CD4-positive, alpha-beta T cell treated with Interleukin-6 for 4 hours (primary cell): ENCODE data around the gene PPM1E.
"Not testable (repeated sequence)": the region's sequence is repeated elsewhere in the genome, so short reads cannot be mapped to it uniquely, and the experiment has no call there.

Experiments used
- DNase-seq: peaks from one replicate; pipeline ENCODE4 v3.0.0-alpha.2; 2020; ENCODE audit warnings: mixed read lengths

Gene PPM1E

DNA sequence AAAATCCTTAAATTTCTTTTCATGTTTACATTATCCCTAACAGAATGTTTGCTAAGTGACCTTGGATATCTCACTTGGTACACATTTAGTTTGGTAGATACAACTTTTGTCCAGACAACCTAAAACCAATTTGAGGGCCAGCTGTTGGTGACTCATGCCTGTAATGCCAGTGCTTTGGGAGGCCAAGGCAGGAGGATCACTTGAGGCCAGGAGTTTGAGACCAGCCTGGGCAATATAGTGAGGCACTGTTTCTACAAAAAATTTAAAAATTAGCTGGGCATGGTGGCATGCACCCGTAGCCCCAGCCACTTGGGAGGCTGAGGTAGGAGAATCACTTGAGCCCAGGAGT is 202.0 kb downstream of the PPM1E start:
- not testable (repeated sequence) for DNase-seq

DNA sequence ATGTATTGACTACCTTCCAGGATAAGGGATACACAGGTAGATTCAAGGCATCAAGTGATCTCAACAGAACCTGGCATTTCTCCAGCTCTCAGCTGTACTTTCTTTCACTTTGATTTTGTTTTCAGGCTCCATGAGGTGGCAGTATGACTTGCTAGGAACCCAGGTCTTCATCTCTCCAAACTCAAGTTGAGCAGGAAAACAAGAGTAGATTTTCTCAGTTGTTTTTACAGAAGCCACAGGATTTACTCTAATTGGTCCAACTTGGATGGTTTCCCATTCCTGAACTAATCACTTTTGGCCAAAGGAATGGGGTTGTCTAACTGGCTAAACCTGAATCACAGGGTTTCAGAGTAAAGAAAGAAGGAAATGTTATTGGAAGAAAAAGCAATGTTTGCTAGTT is 204.4 kb downstream of the PPM1E start:
- DNase-seq: no peak

DNA sequence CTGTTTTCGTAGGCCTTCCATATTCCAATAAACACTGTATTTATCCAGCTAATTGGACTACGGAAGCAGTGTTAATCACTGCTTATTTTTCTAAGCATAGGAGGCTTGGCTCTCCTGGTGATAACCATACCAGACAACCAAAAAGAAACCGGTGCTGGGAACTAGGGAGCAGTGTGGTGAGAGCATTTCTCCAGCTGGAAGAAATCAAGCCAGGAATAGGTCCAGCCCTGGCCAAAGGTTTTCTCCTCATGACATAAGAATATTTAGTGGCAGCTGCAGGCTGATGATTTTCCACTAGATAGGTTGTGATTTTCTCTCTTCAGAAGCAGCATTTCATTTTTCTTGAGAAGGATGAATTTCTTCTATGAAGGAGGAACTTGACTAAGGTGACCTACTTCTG is 209.6 kb downstream of the PPM1E start:
- DNase-seq: no peak

DNA sequence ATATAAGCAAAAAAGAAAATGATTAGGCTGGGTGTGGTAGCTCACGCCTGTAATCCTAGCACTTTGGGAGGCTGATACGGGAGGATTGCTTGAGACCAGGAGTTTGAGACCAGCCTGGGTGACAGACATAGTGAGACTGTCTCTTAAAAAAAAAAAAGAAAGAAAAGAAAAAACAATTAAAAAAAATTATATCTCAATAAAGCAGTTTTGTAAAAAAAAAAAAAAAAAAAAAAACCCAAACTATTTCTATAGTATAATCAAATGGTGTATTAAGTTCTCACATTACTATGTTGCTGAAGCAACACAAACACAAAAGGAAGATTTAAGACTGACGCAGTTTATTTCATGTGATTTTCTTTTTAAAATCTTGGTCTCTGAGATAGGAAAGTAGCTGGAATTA is 210.6 kb downstream of the PPM1E start:
- DNase-seq: no peak

DNA sequence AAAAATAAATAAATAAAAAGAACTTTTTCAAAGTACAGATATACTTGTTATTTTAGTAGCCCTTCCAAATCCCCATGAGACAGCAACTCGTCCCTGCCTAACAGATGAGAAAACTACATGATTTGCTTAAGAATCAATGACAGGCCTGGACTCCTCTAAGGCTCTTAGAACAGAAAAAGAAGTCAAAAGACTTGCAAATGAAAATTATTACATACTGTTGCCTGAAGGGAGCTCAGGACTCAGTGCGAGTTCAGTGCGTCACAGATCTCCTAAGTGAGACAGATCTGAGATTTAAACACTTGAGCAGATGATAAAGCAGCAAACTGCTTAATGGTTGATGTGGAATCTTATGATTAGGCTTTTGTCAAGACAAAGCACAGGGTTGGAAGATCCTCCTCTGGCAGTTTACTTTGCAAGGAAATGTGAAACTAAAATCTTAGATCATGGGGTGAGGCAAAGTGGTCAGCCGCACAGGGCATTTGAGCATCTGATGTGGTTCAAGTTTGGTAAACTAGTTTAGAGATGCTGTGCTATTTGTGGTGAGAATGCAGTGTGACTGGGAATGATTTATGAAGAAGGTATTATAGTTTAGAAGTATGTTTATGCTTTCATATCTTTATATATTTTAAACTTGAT is 212.9 kb downstream of the PPM1E start:
- no peak for DNase-seq

DNA sequence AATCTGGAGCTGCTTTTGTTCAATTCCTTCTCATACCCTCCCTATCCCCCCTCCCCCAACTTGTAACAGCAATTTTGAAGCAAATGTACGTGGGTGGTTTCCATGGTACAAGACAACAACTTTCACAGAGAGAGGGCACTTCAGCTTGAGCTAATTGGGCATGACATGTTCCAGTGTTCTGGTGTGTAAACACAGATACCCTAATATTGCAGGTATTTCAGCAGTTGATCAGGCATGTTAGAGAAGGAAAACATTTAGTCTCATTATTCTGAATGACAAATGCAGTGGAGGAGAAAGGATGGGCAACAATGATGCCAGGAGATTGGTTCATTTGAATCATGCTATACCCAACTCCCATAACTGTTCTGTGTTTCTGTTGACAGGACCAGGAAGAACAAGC is 213.5 kb downstream of the PPM1E start:
- DNase-seq: no peak

DNA sequence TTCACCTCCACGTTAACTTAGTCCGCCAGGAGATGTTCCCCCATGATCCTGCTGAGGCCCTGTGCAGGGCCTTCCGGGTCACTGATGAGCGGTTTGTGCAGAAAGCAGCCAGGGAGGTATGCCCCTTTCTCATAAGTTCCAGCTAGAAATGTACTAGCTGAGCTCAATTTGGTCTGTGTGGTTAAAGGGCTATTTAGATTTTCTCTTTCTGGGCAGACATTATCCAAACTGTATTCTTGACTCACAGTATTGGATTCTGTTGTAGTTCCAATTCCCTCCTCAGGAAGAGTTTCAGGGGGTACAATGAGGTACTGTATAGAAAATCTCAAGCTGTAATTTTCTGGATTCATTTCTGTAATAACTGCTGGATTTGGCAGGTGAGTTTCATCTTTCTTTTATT is 214.0 kb downstream of the PPM1E start:
- no peak for DNase-seq

DNA sequence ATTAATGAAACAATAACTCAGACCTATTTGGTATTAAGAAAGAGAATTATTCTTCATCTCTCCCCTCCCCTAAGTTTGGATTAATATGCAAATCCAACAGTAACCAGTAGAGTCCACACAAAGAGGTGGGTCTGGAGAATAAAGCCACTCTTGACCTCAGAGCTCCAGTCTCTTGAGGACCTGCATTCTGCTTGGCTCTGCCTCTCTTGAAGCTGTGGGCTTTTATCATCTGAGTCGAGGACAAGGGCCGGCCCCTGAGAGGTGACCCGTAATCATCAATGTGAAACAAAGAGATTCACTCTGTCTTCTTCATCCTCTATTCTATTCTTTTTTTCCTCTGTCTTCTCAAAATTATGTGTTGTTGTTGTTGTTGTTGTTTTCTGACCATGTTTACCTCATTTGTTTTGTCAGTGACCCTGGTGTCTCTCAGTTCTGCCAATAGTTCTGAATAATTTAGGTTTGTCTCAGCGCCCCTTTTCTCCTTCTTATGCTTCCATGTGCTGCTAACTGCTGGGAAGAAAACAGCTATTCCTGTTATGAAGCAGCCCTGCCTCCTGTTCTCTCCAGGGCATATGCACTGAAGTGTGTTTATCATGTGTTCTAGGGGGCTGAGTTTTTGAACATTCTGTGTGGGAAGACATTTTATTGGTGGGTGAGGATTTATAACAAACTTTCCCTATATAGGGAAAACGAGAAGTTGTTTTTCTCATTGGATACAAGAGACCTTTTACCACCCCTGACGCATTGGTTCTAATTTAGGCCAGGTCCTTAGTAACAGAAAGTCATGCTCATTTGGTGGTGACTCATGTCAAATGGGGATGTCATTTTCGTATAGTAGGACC is 215.2 kb downstream of the PPM1E start:
- no peak for DNase-seq

DNA sequence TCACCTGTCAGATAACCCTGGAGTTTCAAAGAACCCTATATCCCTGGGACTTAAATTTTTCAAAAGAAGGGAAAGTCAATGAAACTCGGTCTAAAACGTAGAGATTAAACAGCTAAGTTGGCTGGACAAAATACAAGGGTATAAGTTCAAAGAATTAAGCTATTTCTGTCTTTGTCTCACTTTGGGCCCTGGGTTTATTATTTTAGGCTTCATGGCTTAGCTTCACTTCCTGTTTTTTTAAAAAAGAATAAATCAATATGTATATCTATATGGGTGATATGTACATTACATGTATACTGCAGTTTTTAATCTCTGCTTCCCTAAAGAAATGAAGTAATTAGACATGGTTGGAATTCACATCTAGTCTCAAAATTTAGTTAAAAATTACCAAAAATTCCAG is 218.7 kb downstream of the PPM1E start:
- no peak for DNase-seq

DNA sequence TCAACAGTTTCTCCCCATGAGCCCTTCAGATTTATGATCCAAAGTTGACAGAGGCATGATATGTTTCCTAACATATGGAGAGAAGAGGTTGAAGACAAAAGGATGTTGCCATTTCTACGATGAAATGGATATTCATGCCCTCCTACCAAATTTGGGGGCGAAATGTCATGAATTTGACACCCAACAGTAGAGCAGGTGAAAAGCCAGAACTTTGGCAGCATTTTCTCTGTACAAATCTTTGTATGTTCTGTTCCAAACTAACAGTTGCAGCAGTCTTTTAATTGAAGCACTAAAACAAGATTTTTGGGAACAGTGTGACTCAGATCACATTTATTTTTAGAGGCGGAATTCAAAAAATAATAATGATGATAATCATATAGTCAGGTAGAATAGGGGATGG is 220.9 kb downstream of the PPM1E start:
- DNase-seq: no peak

DNA sequence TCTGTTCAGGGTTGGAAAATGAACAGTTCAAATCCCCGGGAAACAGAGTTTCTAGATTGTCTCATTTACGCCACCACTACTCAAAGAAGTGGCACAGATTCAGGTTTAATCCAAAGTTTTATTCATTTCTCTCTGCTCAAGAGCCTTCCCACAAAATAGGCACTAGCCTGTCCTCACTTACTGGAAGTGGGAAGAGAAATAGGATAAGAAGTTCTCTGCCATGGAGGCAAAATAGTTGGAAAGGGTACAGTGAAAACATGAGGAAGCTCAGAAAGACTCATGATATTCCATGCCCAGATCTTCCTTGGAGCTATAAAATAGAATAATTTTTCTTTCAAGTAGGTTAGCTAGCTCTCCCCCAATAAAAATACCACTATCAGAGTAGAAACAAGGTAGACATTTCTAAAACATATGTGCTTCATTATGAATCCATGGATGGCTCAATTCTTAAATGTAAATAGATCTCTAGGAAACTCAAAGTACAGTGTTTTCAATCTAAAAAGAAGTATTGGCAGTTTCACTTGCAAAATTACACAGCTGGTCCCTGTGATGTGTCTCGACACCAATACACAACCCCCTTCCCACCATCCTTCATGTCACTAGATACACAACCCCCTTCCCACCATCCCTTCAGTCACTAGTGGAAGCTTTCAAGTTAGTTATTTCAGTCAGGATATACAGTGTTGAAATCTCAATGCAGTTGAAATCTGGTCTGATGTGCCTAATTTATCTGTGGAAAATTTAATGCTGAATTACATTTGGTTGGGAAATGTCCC is 225.2 kb downstream of the PPM1E start:
- no peak for DNase-seq

DNA sequence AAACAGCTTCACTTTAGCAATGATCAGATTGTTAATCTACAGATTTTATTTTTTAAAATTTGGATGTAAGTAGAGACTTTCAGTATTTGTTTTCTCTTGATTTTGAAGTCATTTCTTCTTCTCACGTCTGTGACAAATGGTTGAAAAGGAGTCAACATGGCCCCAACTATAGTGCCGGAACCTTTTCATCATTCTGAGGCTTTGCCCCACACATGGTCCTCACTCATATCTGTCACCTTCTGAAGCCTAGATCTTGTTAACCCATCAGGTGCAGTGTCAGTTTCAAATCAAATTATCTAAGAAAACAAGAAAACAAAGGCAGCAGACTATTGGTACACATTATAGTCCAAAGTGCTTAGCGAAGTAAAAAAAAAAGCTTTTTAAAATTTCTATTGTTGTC is 227.0 kb downstream of the PPM1E start:
- DNase-seq: no peak

DNA sequence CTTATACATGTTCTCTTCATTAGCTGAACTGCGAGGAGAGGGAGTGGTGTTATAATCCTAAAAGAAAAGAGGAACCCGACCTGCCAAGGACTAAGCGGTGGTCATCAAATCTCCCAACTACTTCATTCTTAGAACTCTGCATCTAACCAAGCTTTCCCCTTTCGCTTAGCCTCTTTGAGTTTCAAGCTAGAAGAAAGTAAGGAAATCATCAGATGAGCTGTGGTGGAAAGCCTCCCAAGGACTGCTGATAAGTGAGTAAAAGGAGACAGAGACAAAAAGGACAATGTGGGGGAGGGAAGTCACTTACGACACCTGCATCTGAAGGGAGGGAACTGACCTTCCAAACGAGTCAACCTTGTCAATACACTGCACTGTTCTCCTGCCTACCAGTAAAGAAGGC is 229.7 kb downstream of the PPM1E start:
- no peak for DNase-seq

DNA sequence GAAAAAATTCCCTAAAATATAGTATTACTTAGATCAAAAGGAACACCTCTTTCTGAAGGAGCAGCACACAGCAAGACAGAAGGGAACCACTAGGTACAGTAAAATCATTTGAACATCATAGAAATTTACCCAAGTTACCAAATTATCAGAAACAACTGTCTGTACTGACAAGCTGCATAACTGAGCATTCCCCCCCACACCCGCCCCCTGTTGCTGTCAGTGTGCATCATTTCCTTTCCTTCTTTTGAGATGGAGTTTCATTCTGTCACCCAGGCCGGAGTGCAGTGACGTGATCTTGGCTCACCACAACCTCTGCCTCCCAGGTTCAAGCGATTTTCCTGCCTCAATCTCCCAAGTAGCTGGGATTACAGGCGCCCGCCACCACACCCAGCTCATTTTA is 230.3 kb downstream of the PPM1E start:
- no peak for DNase-seq

DNA sequence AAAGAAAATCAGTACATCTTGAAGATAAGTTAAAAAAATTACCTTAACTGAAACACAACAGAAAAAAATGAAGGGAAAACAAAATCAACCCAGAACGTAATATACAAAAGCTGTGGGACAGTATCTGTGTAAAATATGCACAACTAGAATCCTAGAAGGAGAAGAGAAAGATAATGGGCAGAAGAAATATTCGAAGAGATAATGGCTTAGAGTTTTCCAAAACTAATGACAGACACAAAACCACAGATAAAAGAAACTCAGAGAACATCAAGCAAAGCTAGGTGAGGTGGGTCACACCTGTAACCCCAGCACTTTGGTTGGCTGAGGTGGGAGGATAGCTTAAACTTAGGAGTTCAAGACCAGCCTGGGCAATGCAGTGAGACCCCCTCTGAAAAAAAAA is 234.0 kb downstream of the PPM1E start:
- DNase-seq: no peak

DNA sequence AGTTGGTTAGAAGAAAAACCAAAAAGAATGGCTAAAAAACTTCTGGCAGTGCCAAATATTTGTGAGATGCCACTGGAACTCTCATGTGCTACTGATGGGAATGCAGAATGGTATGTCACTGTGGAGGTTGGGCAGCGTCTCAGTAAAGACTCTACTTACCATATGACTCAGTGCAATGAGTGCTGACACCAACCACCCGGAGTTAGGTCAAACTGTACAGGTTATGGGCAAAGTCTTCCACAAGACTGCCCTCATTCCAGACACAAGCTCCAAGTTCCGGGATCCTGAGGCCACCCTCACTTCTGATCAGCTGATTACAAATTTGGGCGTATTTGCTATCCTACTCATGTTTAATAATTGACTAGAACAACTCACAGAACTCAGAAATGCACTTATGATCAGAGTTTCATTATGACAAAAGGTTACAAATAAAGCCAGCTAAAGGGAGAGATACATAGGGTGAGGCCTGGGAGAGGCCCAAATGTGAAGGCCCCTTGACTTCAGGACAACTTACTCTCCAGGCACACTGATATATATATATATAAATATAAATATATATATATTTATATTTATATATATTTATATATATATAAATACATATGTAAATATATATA is 236.2 kb downstream of the PPM1E start:
- DNase-seq: no peak

DNA sequence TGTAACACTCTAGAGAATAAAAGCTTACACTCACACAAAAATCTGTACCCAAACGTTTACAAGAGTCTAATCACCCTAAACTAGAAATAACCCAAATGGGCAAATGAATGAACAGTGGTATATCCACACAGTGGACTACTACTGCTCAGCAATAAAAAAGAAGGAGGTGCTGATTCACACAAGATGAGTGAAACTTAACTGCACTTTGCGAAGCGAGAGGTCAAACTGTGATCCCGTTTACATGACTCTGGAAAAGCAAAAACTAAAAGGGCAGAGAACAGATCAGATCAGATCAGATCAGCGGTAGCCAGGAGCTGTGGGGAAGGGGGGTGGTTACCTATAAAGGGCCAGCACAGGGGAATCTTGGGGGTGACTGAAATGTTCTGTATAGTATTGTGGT is 237.7 kb downstream of the PPM1E start:
- no peak for DNase-seq

DNA sequence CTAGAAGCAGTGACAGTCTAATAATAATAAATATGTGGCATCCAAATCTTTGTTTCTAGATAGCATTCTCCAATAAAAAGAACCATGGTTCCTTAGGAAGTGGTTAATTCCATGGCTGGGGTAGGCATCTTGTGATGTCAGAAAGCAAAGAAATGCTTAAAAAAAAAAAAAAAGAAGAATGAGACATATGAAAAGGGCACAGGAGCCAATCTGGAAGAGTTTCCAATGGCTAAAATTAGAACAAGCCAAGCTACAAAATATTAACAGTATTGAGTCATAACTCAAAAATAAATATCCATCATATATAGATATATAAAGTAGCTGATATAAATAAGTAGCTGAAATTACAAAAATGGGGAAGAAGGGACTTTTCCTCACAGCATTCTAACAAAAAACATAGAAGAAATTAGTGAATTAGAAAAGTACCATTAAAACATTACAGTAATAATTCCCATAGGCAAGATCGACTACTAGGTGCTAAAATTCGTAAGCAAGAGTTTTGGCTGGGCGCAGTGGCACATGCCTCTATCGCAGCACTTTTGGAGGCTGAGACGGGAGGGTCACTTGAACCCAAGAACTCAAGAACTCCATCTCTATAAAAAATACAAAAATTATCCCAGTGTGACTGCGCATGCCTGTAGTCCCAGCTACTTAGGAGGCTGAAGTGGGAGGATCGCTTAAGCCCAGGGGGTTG is 239.7 kb downstream of the PPM1E start:
- DNase-seq: no peak

DNA sequence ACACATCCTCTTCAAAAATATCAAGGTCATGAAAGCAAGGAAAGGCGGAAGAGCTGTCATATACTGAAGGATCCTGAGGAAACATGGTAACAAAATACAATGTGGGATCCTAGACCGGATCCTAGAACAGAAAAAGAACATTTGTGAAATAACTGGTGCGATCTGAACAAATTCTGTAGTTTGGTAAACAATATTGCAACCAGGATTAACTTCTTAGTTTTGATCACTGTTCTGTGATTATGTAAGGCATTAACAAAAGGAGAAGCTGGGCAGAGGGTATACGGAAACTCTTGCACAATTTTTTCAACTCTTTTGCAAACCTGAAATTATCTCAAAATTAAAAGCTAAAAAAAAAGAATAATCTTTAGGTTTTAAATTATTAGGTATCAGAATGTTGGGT is 241.3 kb downstream of the PPM1E start:
- no peak for DNase-seq

DNA sequence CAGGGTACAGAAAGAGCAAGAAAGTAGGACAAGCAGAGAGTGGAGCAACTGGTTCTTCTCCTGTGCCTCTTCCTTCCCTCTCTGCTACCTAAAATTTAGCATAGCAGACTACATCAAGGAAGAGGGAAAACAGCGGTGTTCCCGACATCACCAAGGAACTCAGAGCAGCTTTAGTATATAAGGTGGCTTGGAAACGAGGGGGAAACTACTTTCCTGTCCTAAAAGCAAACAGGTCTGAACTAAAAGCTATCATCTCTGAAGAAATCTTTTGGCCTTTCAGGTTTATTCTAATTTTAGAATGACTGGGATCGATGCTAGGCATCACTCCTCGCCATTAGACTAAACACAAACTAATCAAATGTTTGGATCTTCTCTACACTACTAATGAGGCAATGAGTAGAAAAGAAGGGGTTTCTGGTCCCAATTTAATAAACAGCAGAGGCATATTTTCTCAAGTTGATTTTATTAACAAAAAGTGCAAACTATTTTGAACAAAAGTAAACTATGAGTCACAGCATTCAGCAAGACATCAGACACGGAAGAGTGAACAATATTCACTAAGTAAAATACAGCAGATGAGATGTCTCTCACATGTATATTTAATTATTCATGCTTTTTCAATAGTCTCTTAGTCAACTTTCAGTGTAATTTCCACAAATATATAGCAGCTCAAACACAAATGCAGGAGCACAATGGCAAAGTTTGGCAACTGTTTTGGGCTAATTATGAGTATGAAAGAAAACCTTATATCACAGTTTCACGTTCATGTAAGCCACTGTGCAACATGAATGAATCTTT is 242.3 kb downstream of the PPM1E start:
- DNase-seq: no peak

DNA sequence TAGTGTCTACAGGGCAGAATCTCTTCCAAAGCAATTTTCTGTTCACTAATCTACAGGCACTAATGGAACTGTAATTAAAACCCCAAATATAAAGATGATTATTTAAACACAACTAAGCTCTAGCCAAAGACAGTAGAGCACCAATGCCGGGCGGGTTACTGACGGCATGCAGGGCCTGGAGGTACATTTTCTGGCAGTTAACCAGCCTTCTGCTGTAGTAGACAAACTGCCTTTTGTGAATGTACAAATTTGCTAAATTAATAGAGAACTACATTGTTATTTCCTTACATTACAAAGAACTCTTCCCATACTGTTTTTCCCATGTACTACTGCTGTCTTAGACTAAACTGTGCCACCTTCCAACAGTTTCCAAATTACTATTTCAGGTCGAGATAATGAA is 243.2 kb downstream of the PPM1E start:
- DNase-seq: no peak

DNA sequence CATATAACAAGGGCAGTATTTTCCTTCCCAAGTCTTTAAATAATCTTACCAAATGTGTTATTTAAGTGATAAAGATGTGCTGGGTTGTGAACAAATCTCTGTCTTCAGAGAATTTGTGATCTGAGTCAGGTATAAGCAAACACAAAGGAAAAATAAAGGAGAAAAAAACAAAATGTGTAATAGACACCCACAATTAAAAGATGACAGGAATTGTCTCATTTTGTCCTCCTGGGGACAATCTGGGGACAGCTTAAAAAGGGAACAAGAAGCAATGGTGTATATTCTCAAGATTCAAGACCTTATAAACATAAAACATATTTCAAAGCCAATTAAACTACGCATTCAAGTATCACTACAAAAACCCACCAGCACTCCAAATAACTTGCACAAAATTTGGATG is 243.8 kb downstream of the PPM1E start:
- no peak for DNase-seq
